HG02884 (cell line): ENCODE results near the gene KREMEN1.

Experiments used
- ATAC-seq: cut with Tn5 transposase; IDR thresholded peaks from one replicate; pipeline ENCODE4 v1.9.1; 2021; ENCODE audit warnings: mild to moderate bottlenecking, moderate library complexity; ENCODE audit not compliant: unreplicated experiment

KREMEN1 gene

DNA sequence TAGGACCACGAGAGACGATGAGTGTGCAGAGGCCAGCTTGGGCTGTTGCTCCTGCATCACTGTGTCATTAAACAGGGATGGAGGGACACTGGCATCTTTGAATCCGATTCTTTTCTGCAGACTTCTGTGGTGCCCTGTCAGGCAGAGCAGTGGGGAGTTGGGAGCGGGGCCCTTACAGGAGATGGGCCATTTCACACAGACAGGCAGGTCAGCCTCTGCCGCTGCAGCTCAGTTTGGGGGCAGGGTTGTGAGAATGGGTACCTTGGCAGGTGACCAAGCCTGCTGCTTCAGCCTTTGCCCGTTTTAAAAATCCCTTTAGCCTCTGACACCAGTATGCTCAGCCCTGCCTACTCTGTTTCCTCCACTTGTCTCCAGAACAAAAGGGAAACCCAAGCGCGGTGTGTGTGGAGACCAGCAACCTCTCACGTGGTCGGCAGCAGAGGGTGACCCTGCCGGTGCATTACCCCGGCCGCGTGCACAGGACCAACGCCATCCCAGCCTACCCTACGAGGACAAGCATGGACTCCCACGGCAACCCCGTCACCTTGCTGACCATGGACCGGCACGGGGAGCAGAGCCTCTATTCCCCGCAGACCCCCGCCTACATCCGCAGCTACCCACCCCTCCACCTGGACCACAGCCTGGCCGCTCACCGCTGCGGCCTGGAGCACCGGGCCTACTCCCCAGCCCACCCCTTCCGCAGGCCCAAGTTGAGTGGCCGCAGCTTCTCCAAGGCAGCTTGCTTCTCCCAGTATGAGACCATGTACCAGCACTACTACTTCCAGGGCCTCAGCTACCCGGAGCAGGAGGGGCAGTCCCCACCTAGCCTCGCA lies 23.8 kb upstream of the KREMEN1 start:
- ATAC-seq, result no peak

DNA sequence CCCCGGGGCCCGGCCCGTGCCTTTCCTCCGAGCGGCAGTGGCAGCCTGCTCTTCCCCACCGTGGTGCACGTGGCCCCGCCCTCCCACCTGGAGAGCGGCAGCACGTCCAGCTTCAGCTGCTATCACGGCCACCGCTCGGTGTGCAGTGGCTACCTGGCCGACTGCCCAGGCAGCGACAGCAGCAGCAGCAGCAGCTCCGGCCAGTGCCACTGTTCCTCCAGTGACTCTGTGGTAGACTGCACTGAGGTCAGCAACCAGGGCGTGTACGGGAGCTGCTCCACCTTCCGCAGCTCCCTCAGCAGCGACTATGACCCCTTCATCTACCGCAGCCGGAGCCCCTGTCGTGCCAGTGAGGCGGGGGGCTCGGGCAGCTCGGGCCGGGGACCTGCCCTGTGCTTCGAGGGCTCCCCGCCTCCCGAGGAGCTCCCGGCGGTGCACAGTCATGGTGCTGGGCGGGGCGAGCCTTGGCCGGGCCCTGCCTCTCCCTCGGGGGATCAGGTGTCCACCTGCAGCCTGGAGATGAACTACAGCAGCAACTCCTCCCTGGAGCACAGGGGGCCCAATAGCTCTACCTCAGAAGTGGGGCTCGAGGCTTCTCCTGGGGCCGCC lies 23.1 kb upstream of the KREMEN1 start:
- no peak for ATAC-seq

DNA sequence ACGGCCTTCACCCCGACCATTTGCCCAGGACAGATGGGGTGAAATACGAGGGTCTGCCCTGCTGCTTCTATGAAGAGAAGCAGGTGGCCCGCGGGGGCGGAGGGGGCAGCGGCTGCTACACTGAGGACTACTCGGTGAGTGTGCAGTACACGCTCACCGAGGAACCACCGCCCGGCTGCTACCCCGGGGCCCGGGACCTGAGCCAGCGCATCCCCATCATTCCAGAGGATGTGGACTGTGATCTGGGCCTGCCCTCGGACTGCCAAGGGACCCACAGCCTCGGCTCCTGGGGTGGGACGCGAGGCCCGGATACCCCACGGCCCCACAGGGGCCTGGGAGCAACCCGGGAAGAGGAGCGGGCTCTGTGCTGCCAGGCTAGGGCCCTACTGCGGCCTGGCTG lies 22.4 kb upstream of the KREMEN1 start:
- ATAC-seq, result no peak

DNA sequence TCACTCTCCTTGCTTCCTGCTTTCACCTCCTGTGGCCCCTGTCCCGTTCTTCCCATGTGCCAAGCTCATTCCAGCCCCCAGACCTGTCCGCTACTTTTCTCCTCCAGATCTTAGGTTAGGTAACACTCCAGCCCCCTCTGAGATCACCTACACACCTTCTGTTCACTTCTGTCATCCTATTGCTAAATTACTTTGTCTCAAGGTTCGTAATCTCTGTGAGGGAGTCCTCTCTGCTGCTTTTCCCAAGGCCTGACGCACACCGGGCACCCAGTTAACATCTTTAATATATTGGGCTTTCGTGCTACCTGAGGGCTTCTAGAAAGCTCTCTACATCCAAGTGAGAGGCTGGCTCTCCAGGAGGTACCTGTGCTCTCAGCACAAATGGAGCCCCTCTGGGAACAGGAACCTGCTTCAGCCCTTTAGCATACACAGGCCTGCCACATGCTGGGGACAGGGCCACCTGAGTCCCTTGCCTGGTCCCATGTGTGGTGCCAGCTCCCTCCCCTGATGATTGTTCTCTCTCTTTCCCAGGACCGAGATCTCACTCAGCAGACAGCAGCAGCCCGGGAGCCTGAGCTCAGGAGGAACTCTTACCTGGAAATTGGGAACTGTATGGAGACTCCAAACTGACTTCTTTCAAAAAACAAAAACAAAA lies 19.7 kb upstream of the KREMEN1 start:
- no peak for ATAC-seq

DNA sequence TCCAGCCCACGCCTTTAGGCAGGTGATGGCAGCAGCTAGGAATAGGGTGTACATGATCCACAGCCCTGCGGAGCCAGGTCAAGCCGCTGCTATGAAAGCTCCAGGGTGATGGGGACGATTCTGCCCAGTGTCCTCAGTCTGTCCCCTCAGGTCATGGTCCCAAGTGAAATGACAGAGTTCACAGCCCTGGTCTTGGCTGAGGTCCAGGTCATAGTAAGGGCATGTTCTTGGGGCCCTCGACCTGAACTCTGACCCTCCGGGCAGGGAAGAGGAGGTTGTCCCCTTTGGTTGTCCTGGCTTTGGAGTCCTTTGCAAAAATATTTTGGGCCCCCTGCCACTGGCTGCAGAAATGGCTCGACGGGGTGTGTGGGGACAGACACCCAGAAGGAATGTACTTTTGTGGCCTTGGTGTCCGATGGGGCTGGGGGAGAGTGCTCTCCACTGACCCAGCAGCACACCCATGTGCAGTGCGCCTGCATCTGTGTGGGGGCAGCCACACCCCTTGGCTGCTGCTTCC lies 18.5 kb upstream of the KREMEN1 start:
- ATAC-seq, result no peak

DNA sequence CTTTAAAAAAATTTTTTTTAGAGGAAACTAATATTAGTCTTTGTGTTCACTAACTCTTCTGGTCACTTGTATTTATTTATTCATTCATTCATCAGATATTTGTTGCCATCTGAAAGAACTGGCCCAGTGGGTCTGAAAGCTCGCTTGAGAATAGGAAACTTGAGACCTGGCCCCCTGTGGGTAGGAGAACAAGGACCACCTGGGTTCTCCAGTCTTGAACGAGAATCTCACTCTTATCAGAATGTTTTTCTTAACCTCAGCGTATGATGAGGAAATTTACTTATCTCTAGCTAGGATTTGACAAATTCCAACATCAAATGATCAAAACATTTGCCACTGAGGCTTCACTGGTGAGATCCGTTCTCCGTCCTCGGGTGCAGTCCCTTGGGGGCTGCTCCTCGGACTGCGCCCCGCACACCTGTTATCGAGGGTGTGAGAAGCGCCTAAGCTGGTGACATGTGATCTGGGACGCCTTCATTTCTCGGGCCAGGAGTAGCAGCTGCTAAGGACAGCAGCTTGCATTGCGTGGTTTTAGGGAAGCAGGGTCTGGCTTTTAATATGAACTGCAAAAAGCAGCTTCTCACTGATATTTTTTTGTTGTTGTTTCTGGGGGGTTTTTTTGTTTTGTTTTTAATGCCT lies 17.5 kb upstream of the KREMEN1 start:
- ATAC-seq, result no peak

DNA sequence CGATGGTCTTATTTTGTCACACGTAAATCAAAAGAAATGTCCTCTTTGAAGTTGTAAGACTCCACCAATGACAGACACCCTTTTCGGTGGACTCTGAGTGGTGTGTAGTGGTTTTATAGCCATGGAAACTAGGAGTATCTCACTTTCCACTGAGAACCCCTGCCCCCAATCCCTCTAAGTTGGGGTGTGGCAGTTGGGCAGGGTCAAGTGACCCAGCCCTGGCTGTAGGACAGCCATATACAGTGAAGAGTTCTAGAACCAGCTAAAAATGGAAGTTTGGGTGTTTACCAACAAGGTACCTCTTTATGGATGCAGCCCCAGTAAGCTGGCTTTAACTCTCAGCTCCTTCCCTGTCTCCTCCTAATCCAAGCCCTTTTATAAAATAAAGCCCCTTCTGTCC lies 16.4 kb upstream of the KREMEN1 start:
- no peak for ATAC-seq

DNA sequence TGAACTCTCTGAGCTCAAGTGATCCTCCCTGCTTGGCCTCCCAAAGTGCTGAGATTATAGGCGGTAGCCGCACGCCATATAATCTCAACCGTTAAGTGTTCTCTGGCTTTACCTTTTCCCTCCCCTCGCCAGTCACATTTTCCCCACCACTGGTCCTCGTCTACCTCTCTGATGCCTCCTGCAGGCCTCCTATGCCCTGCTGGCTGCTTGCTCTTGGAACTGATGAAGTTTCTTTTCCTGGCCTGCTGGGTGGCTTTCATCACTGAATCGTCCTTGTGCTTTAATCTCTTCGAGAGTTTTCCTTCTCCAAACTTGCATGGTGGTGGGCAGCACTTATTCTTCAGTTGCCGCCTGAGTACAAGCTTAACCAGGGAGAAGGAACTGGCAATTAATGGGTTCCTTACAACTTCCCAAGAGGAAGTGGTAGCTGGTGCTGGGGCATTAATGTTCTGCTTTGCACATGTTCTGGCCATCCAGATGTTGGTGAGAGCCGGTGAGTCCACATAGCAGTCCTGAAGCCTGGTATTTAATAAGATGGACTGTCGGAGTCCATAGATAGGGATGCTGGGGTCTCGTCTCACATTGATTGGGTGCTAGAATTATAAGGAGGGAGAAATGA lies 12.5 kb upstream of the KREMEN1 start:
- no peak for ATAC-seq

DNA sequence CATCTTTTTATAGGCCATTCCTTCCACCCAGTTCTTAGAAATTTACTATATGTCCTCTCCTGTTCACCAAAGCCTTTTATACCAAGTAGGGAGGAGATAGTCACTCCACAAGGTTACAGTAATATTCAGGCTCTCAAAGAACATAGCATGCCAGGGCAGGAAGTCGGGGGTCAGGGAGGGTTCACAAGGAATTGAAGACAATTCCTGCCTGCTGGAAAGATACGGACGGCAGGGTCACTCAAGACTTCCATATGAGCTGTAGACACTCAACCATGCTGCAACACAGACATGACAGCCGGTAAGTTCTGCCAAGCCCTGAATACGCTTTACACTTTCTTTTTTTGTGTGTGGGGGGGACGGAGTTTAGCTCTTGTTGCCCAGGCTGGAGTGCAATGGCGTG lies 11.9 kb upstream of the KREMEN1 start:
- ATAC-seq, result no peak

DNA sequence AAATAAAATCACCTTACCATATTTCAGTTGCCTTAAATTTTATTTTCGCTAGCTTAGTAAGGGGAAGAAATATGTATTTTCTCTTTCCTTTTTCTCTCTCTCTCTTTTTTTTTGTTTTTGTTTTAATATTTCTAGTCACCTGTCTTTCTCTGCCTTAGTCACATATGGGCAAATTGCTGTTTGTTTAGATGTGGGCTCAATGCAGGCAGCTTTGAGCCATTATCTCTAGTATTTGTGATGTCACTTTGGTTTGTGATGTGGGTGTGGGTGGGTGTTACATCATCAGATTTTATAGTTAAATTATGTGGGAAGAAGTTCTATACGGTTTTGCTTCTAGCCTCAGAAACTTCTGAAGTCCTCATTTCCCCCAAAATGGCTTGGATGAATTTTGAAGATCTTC lies 11.1 kb upstream of the KREMEN1 start, which contains the start of gene C22orf31:
Gene C22orf31, minus strand, starts transcription at position 59 of the 400 bp plus-strand sequence. Its CDS starts 39 bp downstream, at position 20.
- no peak for ATAC-seq

DNA sequence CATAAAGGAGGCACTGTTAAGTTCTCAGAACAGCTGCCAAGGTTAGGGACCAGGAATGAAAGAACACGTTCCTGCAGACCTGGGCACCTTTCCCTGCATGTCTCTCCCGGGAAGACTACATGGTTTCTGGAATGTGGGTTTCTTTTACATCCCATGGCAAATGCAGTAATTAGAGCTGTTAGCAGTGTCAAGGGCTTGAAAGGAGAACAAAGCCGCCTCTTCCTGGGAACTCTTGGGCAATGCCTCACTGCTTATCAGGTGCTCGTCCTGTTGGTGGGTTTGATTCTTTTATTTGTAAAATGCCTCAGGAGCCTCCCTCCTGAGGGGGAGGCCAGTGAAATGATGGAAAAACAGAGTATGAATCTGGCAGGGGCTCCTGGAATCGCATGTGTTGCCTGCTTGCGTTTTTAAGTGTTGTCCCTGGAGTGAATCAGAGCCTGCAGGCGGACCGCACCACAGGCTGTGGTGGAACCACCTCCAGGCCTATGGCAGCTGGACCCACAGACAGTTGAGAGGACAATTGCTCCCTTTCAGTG lies 10.5 kb upstream of the KREMEN1 start:
- no peak for ATAC-seq

DNA sequence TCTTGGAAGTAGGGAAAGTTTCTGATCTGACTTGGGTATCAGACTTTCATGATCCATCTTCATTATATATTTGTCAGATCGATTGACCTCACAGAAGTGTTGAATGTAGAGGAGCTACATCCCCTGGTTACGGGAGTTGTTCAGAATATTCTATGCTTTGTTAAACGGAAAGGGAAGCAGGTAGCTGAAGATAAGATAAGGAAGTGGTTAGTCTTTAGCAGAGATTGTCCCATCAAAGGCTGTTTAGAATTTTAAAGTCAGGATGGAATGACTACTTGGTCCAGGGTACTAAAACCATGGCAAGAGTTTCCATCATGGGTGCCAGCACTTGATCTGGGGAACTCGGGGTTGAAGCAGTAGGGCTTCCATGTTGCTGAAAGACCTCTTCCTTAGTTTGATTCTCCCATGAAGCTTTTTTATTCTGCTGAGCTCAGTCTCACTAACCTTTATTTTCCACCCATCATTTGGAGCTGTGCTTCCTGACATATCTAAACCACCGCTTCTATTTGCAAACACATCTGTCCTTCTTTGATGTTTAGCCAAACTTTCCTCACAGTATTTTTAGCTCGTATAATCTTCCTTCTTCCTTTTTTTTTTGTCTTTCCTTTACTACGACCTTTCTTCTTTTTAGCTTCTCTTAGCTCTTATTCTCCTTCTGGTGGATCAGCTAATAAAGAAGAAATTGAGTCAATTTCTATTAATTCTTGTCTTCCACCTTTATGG lies 7.2 kb upstream of the KREMEN1 start:
- ATAC-seq, result no peak

DNA sequence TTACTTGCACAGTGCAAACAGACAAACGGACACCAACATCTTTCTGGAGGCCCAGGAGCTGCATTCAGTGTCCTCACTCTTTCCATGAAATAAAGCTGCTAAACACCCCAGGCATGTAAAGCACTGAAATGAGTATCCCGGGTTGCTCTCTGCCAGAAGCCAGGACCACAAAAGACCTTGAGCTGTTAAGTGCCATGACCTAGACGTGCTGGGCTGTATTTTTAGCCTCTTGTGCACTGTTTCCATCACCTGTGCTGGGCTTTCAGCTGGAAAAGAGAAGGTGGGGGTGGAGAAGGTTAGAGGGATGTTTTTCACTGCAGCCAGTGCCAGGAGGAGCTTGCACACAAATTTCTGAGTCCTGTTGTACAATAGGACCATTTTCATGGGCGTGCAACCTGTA lies 3.4 kb upstream of the KREMEN1 start:
- no peak for ATAC-seq

DNA sequence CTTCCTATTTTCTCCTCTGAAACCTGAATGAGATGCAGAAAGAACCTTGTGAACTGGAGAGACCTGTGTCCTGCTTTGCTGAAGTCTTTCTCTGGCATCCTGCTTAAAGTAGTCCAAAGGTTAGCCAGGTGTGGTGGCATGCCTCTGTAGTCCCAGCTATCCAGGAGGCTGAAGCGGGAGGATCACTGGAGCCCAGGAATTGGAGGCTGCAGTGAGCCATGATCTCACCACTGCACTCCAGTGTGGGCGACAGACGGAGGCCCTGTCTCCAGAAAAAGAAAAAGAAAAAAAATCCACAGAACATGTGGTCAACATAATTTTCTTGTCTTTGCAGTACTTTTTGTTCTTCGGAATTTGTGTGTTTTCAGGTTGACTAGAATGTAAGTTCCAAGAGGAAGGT lies 2.3 kb upstream of the KREMEN1 start:
- ATAC-seq, result no peak

DNA sequence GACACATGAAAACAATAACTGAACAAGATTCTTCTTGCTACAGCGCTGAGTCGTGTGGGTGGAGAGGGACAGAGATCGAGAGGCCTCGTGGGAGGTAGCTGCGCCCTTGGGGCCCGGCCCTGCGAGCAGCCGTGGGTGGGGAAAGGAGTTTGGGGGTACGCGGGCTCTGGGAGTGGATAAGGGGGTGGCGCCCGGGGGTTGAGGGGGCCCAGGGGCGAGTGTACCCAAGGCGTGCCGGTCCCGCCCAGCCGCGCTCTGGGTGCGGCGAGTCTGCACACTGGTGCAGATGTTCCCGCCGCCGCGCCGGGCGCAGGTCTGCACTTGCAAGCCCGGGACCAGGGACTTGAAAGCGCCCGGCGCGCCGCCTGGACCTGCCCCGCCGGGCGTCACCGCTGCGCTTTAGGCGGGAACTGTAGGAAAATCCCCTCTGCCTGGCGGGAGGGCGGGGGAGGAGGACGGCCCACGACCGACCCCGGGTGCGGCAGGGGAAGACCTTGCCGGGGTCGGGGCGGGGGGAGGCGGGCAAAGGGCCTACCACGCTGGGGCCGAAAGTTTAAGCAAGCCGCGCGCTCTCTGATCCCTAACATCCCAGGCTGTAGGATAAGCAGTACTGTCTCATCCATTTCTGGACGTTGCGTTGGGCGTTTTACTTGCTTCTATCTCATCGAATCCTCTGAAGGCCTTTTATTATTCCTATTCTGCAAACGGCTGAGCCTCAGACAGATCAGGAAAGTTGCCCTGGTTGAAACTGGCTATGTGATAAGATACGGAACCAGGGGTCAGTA lies 1.4 kb upstream of the KREMEN1 start:
- no peak for ATAC-seq

DNA sequence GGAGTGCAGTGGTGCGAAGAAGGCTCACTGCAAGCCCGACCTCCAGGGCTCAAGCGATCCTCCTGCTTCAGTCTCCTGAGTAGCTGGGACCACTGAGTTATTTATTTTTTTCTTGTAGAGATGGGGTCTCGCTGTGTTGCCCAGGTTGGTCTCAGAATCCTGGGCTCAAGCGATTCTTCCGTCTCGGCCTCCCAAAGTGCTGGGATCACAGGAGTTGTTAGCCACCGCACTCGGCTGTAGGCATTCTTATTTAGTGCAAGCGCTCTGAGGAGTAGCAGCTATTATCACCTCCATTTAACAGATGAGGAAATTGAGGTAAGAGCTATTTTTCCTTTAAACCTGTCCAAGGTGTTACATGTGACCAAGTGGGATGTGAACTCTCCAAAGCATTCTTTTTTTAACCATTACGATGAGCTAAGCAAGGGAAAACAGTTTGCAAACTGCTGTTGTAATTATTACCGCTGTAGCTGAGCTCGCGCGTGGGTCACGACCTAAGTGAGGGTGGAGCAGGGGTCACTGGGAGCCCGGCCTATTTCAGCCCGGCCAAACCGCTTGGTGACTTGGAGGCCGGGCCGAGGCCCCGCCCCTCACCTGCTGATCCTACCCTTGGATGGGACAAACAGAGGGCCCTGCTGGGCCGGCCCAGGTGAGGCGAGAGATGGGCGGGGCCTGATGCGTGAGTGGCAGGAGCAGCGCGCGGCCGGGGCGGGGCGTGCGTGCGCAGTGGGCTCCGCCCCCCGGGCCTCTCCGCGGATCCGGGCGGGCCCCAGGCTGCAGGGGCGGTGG lies 449 bp upstream of the KREMEN1 start:
- ATAC-seq, result no peak

DNA sequence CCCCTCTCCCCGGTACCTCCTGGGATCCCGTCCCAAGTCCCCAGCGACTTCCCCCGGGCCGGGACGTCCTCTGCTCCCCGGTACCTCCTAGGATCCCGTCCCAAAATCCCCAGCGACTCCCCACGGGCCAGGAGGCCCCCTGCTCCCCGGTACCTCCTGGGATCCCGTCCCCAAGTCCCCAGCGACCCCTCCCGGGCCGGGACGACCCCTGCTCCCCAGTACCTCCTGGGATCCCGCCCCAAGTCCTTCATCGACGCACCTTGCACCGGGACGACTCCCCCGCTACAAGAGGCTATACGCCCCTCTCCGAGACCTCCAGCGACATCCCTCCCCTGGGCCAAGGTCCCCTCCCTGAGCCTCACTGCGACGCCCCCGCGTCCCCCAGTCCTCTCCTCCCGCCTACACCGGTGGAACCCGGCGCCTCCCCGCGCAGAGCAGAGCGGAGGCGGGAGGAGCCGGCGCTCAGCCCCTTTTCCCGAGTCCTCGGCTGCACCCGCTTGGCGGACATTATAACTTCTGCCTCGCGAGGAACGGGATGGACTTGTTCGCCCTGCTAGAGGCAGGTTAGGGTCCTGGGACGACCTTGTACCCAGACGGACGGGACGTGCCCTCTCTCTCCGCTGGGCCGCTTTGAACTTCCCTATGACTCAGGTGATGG lies 912 bp downstream of the KREMEN1 start:
- ATAC-seq, result no peak

DNA sequence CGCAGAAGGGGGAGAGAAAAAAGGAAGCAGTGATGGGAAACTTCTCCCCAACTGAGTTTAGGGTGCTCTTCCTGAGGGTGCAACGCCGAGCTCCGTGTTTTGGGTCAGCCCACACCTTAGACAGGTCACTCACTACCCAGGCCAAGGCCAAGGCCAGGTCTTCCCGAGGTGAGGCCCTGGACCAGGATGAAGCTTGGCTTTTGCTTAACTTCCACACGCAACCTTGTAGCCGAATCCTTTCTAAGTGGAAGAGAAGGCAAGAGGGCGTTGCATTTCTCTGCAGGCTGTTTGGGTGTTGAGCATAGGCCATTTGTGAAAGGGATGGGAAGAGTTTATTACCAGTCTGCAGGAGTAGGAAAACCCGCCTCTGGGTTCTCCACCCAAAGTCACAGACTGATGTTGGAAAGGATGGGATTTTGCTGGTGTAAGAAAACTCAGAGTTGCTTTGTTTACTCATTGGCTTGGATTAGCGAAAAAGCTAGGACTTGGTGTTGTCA lies 1.5 kb downstream of the KREMEN1 start:
- ATAC-seq, result no peak
